Stimulated activated CD4-positive, alpha-beta T cell treated with anti-CD3 and anti-CD28 coated beads, Interleukin-2, amount 100 ng/mL, for 48 hours (primary cell): ENCODE data around the gene C4BPA.

Experiments used
- DNase-seq, 2 donors: peaks; one replicate each; pipeline ENCODE4 v3.0.0-alpha.2; 2020

C4BPA gene

DNA sequence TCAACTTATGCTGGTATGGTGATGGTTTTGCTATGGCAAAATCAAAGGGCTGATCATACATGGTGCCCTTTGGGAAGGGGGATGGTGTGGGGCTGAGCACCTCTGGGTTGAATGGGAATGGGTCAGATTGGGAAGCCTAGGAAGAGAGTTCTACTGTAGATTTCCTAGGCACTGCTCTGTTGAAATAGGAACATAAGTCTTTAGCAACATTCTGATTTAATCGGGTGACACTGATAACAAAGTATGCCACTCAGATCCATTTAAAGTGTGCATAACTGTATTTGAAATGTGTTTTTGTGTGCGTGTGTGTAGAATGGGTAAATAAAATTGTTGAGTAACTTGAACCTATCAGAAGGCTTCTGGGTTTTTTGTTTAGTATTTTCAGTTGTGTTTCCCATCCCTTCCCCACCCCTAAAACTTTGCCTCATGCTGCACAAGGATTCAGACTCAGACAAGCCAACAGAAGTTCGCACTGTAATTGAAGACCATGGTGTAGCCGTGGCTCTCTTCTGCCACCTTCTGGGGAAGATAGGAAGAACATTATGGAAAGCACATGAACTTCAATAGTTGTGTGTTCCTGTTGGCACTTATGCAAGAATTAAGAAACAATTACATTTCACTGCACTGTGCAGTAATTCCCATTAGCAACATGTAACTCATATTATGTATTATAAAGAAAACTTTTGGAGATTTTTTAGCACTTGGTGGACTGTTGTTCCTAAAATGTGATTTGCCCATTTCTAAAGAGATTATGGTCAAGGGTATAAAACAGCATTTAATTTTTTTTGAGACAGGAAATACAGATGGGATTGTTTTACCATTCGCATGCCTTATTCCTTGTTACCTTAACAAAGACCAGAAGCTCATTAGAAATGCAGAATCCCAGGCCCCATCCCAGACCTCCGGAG lies 26.3 kb upstream of the C4BPA start:
- peak; percentile 59 to 67 for DNase-seq

GRCh38 chr1:207078578-207079132 lies 25.4 kb upstream of the C4BPA start:
- no peak for DNase-seq

GRCh38 chr1:207079706-207080241 lies 24.3 kb upstream of the C4BPA start:
- DNase-seq: no peak

DNA sequence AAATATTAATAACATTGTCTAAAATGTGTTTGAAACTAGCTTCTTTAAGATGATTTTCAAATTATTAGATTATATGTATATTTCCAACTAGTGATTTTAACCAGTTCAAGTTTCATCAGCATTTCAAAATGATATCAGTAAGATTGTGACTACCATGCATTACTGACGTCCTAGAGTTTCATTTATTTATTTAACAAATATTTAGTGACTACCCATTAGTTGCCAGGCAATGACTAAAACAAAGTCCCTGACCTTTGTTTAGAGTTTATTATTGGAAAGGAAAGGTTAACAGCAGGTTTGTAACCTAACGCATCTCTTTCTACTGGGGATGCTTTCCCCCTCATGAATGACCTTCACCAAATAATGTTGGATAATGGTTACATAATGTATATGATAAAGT lies 22.9 kb upstream of the C4BPA start:
- DNase-seq: no peak

- no peak for DNase-seq
Measured at GRCh38 chr1:207081806-207082205, 22.2 kb upstream of the C4BPA start.

DNA sequence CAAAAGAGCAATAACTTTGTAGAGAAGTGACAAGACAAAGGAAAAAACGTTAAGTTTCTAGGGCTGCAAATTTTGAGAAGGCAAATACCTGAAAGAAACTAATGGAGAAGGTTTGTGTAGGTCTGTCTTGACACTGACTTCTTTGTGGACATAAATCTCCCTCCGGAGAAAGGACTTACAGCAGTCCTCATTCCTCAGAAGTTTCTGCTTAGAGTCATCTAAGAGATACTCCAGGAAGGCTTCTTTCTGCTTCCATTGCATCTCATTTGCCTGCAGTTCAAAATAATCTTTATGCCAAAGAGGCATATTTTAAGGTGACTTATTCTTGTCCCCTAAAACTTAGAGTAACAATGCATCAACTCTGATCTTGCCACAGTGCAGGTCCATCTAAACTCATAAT lies 19.8 kb upstream of the C4BPA start:
- DNase-seq: no peak

GRCh38 chr1:207084701-207085180 lies 19.3 kb upstream of the C4BPA start:
- peak; percentile 41 to 49 for DNase-seq

- DNase-seq: no peak
Measured at GRCh38 chr1:207085887-207086286, 18.1 kb upstream of the C4BPA start.

GRCh38 chr1:207088161-207088560 lies 15.9 kb upstream of the C4BPA start:
- no peak for DNase-seq

- no peak for DNase-seq
Measured at GRCh38 chr1:207088701-207089626, 15.1 kb upstream of the C4BPA start, which contains the start of gene C4BPB. TSS of gene C4BPB (plus strand) at chr1:207088860. CDS start at chr1:207089532, 672 bp downstream.

DNA sequence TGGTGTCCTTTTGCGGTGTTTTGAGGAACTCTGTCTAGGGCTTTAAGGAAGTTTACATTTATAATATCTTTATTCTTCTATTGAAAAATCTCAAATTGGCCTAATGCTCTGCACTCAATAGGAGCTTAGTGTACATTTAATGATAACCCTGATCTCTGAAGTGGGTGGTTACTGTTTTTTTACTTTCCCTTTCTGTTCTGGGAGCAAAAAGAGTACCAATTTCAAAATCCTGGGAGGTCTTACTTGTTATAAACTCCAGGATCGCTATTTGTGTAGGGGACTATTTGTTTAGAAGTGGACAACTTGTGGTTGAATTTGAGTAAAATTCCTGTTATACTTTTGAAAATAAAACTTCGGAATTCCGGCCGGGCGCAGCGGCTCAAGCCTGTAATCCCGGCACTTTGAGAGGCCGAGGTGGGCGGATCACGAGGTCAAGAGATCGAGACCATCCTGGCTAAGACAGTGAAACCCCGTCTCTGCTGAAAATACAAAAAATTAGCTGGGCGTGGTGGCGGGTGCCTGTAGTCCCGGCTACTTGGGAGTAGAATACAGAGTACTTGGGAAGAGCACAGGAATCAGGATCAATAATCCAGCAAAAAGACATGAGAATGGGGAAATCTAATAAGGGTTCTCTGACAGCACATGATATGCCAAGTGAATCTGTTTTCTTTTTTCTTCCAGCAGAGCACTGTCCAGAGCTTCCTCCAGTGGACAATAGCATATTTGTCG lies 14.2 kb upstream of the C4BPA start:
- no peak for DNase-seq

DNA sequence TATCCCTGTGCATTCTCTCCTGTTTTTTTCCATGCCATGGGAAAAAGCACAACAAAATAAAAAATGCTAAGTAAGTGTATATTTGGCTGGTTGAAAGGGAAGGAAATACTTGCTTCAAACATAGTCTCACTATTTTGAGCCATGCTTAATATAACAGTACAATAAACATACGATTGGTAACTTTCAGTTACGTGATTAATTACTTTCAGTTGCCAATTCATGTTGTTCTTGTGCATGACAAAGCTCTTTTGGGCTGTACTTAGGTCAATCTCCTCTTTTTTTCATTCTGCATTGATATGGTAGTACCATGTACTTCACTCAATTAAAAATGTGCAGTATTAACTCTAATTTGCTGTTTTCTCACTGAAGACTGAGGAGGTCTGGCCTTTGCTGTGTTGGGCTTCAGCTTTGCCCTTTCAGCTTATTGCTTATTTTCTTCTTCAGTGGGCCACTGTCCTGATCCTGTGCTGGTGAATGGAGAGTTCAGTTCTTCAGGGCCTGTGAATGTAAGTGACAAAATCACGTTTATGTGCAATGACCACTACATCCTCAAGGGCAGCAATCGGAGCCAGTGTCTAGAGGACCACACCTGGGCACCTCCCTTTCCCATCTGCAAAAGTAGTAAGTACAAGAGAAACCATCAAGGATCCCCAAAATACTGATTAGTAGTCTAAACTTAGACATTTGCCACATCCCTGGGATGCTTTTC lies 12.7 kb upstream of the C4BPA start:
- DNase-seq: no peak

DNA sequence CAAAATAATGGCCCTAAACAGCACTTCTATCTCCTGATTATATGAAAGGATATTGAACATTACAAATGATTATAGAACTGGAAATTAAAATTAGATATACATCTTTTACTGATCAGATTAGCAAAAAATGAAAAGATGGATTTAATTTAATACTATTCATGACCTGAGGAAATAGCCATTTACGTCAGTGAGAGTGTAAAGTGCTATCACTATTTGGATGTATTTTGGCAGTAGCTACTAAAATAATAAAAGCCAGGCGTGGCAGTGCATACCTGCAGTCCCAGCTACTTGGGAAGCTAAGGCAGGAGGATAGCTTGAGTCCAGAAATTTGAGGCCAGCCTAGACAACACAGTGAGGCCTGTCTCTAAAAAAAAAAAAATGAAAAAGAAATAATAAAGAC lies 10.1 kb upstream of the C4BPA start:
- no peak for DNase-seq

GRCh38 chr1:207097871-207098324 lies 6.1 kb upstream of the C4BPA start:
- peak; percentile 12 to 16 for DNase-seq

GRCh38 chr1:207101720-207102119 lies 2.3 kb upstream of the C4BPA start:
- DNase-seq: no peak

DNA sequence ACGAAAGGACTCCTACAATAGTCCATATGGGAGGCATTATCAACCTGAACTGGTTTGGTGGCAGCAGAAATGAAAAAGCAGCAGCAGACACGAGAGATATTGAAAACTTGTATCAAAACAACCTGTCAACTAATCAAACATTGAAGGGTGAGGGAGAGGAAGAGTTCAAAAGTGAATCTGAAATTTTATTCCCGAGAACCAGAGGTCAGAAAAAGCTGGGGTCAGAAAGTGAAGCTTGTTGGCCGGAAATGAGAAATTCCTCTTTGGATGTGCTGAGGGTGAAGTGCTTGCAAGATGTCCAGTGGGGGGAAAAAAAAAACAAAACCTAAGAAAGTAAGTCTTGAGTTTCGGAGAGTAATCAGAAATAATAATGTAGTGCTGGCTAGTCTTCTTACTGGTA lies 1.9 kb upstream of the C4BPA start:
- DNase-seq: no peak

GRCh38 chr1:207102659-207103058 lies 1.4 kb upstream of the C4BPA start:
- no peak for DNase-seq

GRCh38 chr1:207109004-207109403 lies 5.0 kb downstream of the C4BPA start:
- DNase-seq: no peak

DNA sequence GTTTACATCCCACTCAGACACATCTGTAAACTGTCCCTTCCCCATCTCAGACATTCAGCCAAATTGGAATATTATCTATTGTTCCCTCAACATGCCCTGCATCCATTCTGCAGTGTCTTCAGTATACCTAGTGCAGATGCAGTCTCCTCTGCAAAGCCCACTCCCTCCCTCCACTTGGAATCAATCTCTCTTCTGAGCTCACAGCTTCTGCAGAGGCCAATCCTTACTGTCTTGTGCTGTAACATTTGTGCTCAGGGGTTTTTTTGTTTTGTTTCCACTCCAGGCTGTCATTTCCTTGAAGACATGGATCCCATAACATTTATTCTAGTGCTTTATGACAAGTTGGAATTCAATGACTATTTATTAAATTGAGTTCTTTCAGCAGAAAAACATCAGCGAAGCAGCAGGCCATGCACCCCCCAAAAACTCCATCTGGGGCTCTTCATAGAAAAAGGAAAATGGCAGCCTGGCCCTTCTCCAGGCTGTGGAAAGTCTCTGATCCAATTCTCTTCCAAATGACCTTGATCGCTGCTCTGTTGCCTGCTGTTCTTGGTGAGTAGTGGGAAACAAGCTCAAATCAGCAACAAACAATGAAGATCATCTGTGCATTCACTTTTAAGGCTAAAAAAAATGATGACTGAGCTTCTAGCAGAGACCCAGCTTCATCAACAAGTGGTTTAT lies 8.7 kb downstream of the C4BPA start:
- no peak for DNase-seq

- no peak for DNase-seq
Measured at GRCh38 chr1:207115269-207115668, 11.2 kb downstream of the C4BPA start.

- no peak for DNase-seq
Measured at GRCh38 chr1:207124389-207124788, 20.4 kb downstream of the C4BPA start.
